WTC11 (cell line): ENCODE data around the gene CLIP3. TPM values are rescaled to one million over a fixed set of nuclear protein-coding genes. Genes with fewer than 3 reads are reported as not detected.

ENCODE experiments used
- ATAC-seq: fragments of 200-7000 bp; cut with Tn5 transposase; 2 replicates; pipeline ENCODE4 v1.10.0; 2021; ENCODE audit warnings: mild to moderate bottlenecking, moderate library complexity
- CTCF ChIA-PET: fragments of 300-600 bp; sonication (Branson Sonifier 250); formaldehyde crosslinking; loops from one replicate; lab custom pipeline; 2021; ENCODE audit warnings: antibody characterized with exemption; lab: Charles Lee
- POLR2A ChIA-PET: fragments of 350-600 bp; sonication (Branson Sonifier 250); formaldehyde crosslinking; loops from one replicate; lab custom pipeline; 2021; ENCODE audit warnings: antibody characterized with exemption; lab: Charles Lee
- DNase-seq: peaks from one replicate; pipeline ENCODE4 v3.0.0; 2021; ENCODE audit warnings: low spot score
- H3K27ac Mint-ChIP-seq: 2 replicates; pipeline ENCODE4 v1.8.0; 2021; ENCODE audit warnings: mixed read lengths
- H3K27me3 Mint-ChIP-seq: 2 replicates; pipeline ENCODE4 v1.8.0; 2021; ENCODE audit warnings: low read depth, mild to moderate bottlenecking, moderate library complexity, mixed read lengths
- H3K36me3 Mint-ChIP-seq: 2 replicates; pipeline ENCODE4 v1.8.0; 2021; ENCODE audit warnings: mixed read lengths
- H3K4me1 Mint-ChIP-seq: 2 replicates; pipeline ENCODE4 v1.8.0; 2022; ENCODE audit warnings: mixed read lengths
- H3K4me3 Mint-ChIP-seq: 2 replicates; pipeline ENCODE4 v1.8.0; 2021; ENCODE audit warnings: mild to moderate bottlenecking, moderate library complexity, mixed read lengths
- H3K9me3 Mint-ChIP-seq: 2 replicates; pipeline ENCODE4 v1.8.0; 2021; ENCODE audit warnings: mixed read lengths
- ATF1 ChIP-seq: sonication (generic); formaldehyde crosslinking; IDR thresholded peaks from 2 replicates; pipeline ENCODE4 v1.8.1; 2023; ENCODE audit warnings: mild to moderate bottlenecking, moderate library complexity, missing genetic modification reagents
- CREB1 ChIP-seq: sonication (generic); formaldehyde crosslinking; IDR thresholded peaks from 2 replicates; pipeline ENCODE4 v1.8.0; 2023; ENCODE audit warnings: mild to moderate bottlenecking, missing genetic modification reagents
- ELF4 ChIP-seq: sonication (generic); formaldehyde crosslinking; IDR thresholded peaks from 2 replicates; pipeline ENCODE4 v1.8.1; 2022; ENCODE audit warnings: low read depth, mild to moderate bottlenecking, moderate library complexity, missing genetic modification reagents
- HMGA2 ChIP-seq: fragments of 250-450 bp; sonication (Bioruptor Pico); IDR thresholded peaks from 2 replicates; pipeline ENCODE4 v1.4.0; 2021; ENCODE audit warnings: mild to moderate bottlenecking, moderate library complexity
- JUN ChIP-seq: sonication (generic); formaldehyde crosslinking; IDR thresholded peaks from 2 replicates; pipeline ENCODE4 v1.8.0; 2023; ENCODE audit warnings: mild to moderate bottlenecking, missing genetic modification reagents
- NFE2L1 ChIP-seq: sonication (generic); formaldehyde crosslinking; IDR thresholded peaks from 2 replicates; pipeline ENCODE4 v1.8.1; 2023; ENCODE audit warnings: missing genetic modification reagents
- SMAD3 ChIP-seq: sonication (generic); formaldehyde crosslinking; IDR thresholded peaks from 2 replicates; pipeline ENCODE4 v1.8.0; 2022; ENCODE audit warnings: missing genetic modification reagents, mild to moderate bottlenecking, borderline replicate concordance
- SMAD4 ChIP-seq: sonication (generic); formaldehyde crosslinking; IDR thresholded peaks from 2 replicates; pipeline ENCODE4 v1.8.0; 2022; ENCODE audit warnings: mild to moderate bottlenecking, missing genetic modification reagents
- TEAD1 ChIP-seq: sonication (generic); formaldehyde crosslinking; IDR thresholded peaks from 2 replicates; pipeline ENCODE4 v1.8.0; 2022; ENCODE audit warnings: mild to moderate bottlenecking, missing genetic modification reagents
- TEAD4 ChIP-seq: sonication (generic); formaldehyde crosslinking; IDR thresholded peaks from 2 replicates; pipeline ENCODE4 v1.8.0; 2022; ENCODE audit warnings: mild to moderate bottlenecking, missing genetic modification reagents
- ZNF232 ChIP-seq: sonication (generic); formaldehyde crosslinking; IDR thresholded peaks from 2 replicates; pipeline ENCODE4 v1.8.0; 2022; ENCODE audit warnings: mild to moderate bottlenecking, missing genetic modification reagents
- ZNF263 ChIP-seq: sonication (generic); formaldehyde crosslinking; IDR thresholded peaks from 2 replicates; pipeline ENCODE4 v1.8.1; 2022; ENCODE audit warnings: low read depth, mild to moderate bottlenecking, moderate library complexity, missing genetic modification reagents
- total RNA-seq: library from RNA; stranded (reverse); gene quantifications from 3 replicates; pipeline ENCODE4 v1.2.3, GENCODE V29; 2021
- TF ChIP-seq, protein P1 (sequence below): sonication (generic); formaldehyde crosslinking; IDR thresholded peaks from 2 replicates; pipeline ENCODE4 v1.8.0; 2022; ENCODE audit warnings: mild to moderate bottlenecking, missing genetic modification reagents
- TF ChIP-seq, protein P2 (sequence below): sonication (generic); formaldehyde crosslinking; IDR thresholded peaks from 2 replicates; pipeline ENCODE4 v1.8.0; 2022; ENCODE audit warnings: mild to moderate bottlenecking, missing genetic modification reagents
- TF ChIP-seq, protein P3 (sequence below): sonication (generic); formaldehyde crosslinking; IDR thresholded peaks from 2 replicates; pipeline ENCODE4 v1.8.0; 2022; ENCODE audit warnings: mild to moderate bottlenecking, missing genetic modification reagents
- TF ChIP-seq, protein P4 (sequence below): fragments of 250-450 bp; sonication (Bioruptor Pico); IDR thresholded peaks from 2 replicates; pipeline ENCODE4 v1.9.0; 2021; ENCODE audit warnings: moderate library complexity, mild to moderate bottlenecking, inconsistent platforms, borderline replicate concordance
- TF ChIP-seq, protein P5 (sequence below): sonication (generic); formaldehyde crosslinking; IDR thresholded peaks from 2 replicates; pipeline ENCODE4 v1.8.1; 2023; ENCODE audit warnings: mild to moderate bottlenecking, missing genetic modification reagents
- TF ChIP-seq, protein P6 (sequence below): fragments of 250-450 bp; sonication (Bioruptor Pico); conservative IDR thresholded peaks from 2 replicates; pipeline ENCODE4 v1.9.0; 2021; ENCODE audit warnings: mild to moderate bottlenecking
- TF ChIP-seq, protein P7 (sequence below): sonication (generic); formaldehyde crosslinking; IDR thresholded peaks from 2 replicates; pipeline ENCODE4 v1.8.0; 2023; ENCODE audit warnings: mild to moderate bottlenecking, missing genetic modification reagents
- TF ChIP-seq, protein P8 (sequence below): sonication (generic); formaldehyde crosslinking; IDR thresholded peaks from 2 replicates; pipeline ENCODE4 v1.8.0; 2023; ENCODE audit warnings: missing genetic modification reagents, mild to moderate bottlenecking, borderline replicate concordance

Gene CLIP3
- total RNA-seq, 1 experiment from 2014 or later = 16.2 TPM

DNA sequence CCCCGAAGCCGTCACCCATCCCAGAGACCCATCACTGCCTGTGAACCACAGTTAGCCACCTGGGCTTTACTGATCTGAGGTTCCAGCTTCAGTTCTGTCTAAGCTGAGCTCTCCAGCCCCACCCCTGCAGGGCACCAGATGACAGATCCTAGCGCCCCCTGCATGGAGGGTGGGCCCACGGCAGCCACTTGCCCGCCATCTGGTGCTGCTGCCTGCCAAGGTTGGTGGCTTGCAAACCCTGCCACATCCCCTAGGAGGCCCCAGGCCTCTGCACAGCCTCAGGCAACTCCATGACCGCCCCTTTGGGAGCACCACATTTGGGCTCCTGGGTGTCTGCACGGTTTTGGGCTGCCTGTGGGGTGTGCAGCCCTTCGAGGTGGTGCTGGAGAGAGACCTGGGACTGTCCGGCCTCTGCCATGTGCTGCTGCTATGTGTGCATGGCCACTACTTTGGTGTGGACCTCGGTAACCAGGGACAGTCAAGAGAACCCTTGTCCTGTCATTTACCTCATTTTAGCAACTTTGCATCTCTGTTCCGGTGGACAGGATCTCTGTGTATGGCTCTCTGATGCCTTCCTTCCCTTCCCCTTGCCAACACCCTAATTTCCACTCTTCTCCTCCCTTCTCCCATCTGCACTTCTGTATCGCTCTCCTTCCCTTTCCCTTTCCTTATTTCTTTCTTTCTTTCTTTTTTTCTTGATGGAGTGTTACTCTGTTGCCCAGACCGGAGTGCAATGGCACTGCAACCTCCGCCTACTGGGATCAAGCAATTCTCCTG lies 55.0 kb downstream of the CLIP3 start (continued):
- TF ChIP-seq, protein P1, sequence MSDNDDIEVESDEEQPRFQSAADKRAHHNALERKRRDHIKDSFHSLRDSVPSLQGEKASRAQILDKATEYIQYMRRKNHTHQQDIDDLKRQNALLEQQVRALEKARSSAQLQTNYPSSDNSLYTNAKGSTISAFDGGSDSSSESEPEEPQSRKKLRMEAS (CRISPR knock-in tag) = 0 out of 2 replicates have a peak, but pooled peaks have one; percentile 21
- TF ChIP-seq, protein P2, sequence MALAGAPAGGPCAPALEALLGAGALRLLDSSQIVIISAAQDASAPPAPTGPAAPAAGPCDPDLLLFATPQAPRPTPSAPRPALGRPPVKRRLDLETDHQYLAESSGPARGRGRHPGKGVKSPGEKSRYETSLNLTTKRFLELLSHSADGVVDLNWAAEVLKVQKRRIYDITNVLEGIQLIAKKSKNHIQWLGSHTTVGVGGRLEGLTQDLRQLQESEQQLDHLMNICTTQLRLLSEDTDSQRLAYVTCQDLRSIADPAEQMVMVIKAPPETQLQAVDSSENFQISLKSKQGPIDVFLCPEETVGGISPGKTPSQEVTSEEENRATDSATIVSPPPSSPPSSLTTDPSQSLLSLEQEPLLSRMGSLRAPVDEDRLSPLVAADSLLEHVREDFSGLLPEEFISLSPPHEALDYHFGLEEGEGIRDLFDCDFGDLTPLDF = no peak
- TF ChIP-seq ELF4 (CRISPR knock-in tag) = no peak

DNA sequence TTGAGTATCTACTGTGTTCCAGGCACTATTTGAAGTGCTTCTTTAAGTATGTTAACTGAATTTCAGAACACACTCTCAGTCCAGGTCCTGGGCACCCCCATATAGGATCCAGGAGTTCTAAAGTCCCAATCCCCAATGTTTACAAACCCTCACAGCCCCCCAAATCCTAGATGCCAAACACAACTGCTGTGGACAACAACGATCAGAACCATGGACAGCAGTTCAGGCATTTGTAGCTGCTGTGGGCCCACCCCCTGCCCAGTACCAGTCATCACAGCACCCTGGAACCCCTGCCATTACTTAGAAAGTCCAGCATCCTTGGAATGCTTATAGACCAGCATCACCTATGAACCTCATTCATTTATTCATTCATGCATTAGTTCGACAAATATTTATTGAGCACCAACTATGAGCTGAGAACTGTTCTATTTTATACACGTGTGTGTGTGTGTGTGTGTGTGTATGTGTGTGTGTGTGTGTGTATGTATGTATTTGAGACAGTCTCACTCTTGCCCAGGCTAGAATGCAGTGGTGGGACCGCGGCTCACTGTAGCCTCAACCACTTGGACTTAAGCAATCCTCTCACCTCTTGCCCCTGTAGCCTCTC lies 57.0 kb downstream of the CLIP3 start:
- Mint-ChIP-seq H3K36me3 (no peaks in the 10 kb centered on the region), H3K27me3 (peaks cover 5% of the 10 kb centered on the region; the same call in 1 of the 2 replicates), H3K27ac (no peak overlapping the region), H3K4me1 (peaks cover 13% of the 10 kb centered on the region), H3K4me3 (no peak overlapping the region), H3K9me3 (no peaks in the 10 kb centered on the region)
- peak; percentile 49 for DNase-seq
- ChIA-PET CTCF (interaction anchor here (0.5 to 1.2 kb wide), 7 partner anchors 12 to 191 kb away, joined by 3 to 4 read pairs (median 3); partner anchors contain the start of gene ALKBH6), POLR2A (no interaction called here)
- no peak for ATAC-seq
- peak; percentile 47; the same call in 1 of the 2 replicates for TF ChIP-seq SMAD4 (CRISPR knock-in tag)
- no peak for TF ChIP-seq ATF1
- TF ChIP-seq, protein P3, sequence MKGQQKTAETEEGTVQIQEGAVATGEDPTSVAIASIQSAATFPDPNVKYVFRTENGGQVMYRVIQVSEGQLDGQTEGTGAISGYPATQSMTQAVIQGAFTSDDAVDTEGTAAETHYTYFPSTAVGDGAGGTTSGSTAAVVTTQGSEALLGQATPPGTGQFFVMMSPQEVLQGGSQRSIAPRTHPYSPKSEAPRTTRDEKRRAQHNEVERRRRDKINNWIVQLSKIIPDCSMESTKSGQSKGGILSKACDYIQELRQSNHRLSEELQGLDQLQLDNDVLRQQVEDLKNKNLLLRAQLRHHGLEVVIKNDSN (CRISPR knock-in tag) = peak; percentile 50; the same call in 1 of the 2 replicates
- TF ChIP-seq JUN (CRISPR knock-in tag) = peak; percentile 88; the same call in 1 of the 2 replicates
- TF ChIP-seq, protein P4, sequence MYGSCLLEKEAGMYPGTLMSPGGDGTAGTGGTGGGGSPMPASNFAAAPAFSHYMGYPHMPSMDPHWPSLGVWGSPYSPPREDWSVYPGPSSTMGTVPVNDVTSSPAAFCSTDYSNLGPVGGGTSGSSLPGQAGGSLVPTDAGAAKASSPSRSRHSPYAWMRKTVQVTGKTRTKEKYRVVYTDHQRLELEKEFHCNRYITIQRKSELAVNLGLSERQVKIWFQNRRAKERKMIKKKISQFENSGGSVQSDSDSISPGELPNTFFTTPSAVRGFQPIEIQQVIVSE (CRISPR knock-in tag) = no peak
- TF ChIP-seq TEAD4 (CRISPR knock-in tag) = 0 out of 2 replicates have a peak, but pooled peaks have one; percentile 75
- 0 out of 2 replicates have a peak, but pooled peaks have one; percentile 49 for TF ChIP-seq SMAD3 (CRISPR knock-in tag)
- no peak for TF ChIP-seq CREB1 (CRISPR knock-in tag)
- TF ChIP-seq TEAD1 (CRISPR knock-in tag) = peak; percentile 40; the same call in 1 of the 2 replicates
- TF ChIP-seq ZNF232 (CRISPR knock-in tag) = 0 out of 2 replicates have a peak, but pooled peaks have one; percentile 36
- no peak for TF ChIP-seq NFE2L1 (CRISPR knock-in tag)
- no peak for TF ChIP-seq ZNF263 (CRISPR knock-in tag)
- TF ChIP-seq, protein P5, sequence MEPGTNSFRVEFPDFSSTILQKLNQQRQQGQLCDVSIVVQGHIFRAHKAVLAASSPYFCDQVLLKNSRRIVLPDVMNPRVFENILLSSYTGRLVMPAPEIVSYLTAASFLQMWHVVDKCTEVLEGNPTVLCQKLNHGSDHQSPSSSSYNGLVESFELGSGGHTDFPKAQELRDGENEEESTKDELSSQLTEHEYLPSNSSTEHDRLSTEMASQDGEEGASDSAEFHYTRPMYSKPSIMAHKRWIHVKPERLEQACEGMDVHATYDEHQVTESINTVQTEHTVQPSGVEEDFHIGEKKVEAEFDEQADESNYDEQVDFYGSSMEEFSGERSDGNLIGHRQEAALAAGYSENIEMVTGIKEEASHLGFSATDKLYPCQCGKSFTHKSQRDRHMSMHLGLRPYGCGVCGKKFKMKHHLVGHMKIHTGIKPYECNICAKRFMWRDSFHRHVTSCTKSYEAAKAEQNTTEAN (CRISPR knock-in tag) = no peak
- TF ChIP-seq, protein P6, sequence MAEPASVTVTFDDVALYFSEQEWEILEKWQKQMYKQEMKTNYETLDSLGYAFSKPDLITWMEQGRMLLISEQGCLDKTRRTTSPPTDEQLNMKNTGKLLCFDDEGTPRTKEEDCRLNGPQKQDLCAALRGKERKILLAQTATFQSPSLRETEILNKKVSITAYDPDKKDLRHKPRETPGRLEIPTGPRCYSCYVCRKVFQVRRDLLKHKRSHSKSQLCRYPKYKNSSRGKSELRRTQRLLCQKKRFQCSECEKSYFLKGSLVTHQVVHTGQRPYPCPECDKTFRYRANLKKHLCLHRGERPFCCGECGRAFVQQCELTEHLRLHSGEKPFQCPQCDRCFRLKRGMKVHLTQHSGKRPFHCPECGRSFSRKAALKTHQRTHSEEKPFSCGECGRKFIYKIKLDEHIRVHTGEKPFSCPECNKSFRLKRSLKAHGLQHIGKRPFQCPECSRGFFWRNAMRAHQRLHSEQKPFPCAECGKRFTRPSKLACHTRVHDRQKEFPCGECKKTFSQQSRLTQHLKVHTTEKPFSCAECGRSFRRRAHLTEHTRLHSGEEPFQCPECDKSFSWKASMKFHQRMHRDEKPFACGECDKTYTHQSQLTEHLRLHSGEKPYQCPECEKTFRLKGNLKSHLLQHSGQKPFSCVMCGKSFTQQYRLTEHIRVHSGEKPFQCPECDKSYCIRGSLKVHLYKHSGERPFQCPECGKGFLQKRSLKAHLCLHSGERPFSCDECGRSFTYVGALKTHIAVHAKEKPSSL (CRISPR knock-in tag) = no peak
- TF ChIP-seq, protein P7, sequence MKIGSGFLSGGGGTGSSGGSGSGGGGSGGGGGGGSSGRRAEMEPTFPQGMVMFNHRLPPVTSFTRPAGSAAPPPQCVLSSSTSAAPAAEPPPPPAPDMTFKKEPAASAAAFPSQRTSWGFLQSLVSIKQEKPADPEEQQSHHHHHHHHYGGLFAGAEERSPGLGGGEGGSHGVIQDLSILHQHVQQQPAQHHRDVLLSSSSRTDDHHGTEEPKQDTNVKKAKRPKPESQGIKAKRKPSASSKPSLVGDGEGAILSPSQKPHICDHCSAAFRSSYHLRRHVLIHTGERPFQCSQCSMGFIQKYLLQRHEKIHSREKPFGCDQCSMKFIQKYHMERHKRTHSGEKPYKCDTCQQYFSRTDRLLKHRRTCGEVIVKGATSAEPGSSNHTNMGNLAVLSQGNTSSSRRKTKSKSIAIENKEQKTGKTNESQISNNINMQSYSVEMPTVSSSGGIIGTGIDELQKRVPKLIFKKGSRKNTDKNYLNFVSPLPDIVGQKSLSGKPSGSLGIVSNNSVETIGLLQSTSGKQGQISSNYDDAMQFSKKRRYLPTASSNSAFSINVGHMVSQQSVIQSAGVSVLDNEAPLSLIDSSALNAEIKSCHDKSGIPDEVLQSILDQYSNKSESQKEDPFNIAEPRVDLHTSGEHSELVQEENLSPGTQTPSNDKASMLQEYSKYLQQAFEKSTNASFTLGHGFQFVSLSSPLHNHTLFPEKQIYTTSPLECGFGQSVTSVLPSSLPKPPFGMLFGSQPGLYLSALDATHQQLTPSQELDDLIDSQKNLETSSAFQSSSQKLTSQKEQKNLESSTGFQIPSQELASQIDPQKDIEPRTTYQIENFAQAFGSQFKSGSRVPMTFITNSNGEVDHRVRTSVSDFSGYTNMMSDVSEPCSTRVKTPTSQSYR (CRISPR knock-in tag) = peak; percentile 20; the same call in 1 of the 2 replicates
- TF ChIP-seq, protein P8, sequence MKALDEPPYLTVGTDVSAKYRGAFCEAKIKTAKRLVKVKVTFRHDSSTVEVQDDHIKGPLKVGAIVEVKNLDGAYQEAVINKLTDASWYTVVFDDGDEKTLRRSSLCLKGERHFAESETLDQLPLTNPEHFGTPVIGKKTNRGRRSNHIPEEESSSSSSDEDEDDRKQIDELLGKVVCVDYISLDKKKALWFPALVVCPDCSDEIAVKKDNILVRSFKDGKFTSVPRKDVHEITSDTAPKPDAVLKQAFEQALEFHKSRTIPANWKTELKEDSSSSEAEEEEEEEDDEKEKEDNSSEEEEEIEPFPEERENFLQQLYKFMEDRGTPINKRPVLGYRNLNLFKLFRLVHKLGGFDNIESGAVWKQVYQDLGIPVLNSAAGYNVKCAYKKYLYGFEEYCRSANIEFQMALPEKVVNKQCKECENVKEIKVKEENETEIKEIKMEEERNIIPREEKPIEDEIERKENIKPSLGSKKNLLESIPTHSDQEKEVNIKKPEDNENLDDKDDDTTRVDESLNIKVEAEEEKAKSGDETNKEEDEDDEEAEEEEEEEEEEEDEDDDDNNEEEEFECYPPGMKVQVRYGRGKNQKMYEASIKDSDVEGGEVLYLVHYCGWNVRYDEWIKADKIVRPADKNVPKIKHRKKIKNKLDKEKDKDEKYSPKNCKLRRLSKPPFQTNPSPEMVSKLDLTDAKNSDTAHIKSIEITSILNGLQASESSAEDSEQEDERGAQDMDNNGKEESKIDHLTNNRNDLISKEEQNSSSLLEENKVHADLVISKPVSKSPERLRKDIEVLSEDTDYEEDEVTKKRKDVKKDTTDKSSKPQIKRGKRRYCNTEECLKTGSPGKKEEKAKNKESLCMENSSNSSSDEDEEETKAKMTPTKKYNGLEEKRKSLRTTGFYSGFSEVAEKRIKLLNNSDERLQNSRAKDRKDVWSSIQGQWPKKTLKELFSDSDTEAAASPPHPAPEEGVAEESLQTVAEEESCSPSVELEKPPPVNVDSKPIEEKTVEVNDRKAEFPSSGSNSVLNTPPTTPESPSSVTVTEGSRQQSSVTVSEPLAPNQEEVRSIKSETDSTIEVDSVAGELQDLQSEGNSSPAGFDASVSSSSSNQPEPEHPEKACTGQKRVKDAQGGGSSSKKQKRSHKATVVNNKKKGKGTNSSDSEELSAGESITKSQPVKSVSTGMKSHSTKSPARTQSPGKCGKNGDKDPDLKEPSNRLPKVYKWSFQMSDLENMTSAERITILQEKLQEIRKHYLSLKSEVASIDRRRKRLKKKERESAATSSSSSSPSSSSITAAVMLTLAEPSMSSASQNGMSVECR (CRISPR knock-in tag) = no peak
- TF ChIP-seq HMGA2 (CRISPR knock-in tag) = no peak
